ENCODE measurements around the gene GPALPP1. TPM values are rescaled to one million over a fixed set of nuclear protein-coding genes. Genes with fewer than 3 reads are reported as not detected.

The GPALPP1 gene
- total and polyA plus RNA-seq, 2 of the 4 experiments (the other 2 are of a cell fraction) = 10.6 to 12.5 TPM

GRCh38 chr13:45015300-45015699 lies 26.0 kb downstream of the GPALPP1 start:
- Histone ChIP-seq H4K91ac (ENCODE audit: insufficient read depth, low read depth, low read length) (no peak overlapping the region), H3K9ac (ENCODE audit: low read depth, low read length) (no peak overlapping the region), H3K9me1 (ENCODE audit: insufficient read depth, low read length) (peaks cover 3% of the 10 kb centered on the region; the same call in 1 of the 2 replicates), H3K23ac (ENCODE audit: low read depth, low read length) (no peak overlapping the region), H2BK120ac (ENCODE audit: low read depth, low read length) (no peak overlapping the region), H3K4me1 (ENCODE audit: control insufficient read depth, insufficient read depth, low read length) (peaks cover 6% of the 10 kb centered on the region), H4K8ac (ENCODE audit: low read depth in 2 of 2, low read length in 2 of 2) (peak overlapping the region in 1 of 2 experiments; percentile 45; a peak in 1 of 4 replicates), H4K5ac (ENCODE audit: low read depth, low read length) (peak overlapping the region; percentile 65; the same call in 1 of the 2 replicates), H2AK9ac (replicated peaks; ENCODE audit: low read depth, low read length, poor library complexity) (no peak overlapping the region), H3K79me1 (ENCODE audit: low read depth in 1 of 2, low read length in 2 of 2) (peaks cover 2 to 7% of the 10 kb centered on the region in 2 experiments; a peak in 2 of 4 replicates), H2BK5ac (ENCODE audit: low read depth, low read length, poor library complexity, severe bottlenecking) (no peak overlapping the region), H3K27ac (ENCODE audit: insufficient read depth, low read length) (no peak overlapping the region), H4K20me1 (ENCODE audit: insufficient read depth, low read length) (no peaks in the 10 kb centered on the region; the same call in 1 of the 2 replicates), H2BK15ac (ENCODE audit: low read depth, low read length) (peak overlapping the region; percentile 4; the same call in 1 of the 3 replicates), H2AFZ (replicated peaks; ENCODE audit: low read length, poor library complexity) (no peak overlapping the region), H3K27me3 (ENCODE audit: control insufficient read depth, insufficient read depth, low read length) (no peaks in the 10 kb centered on the region), H3K36me3 (ENCODE audit: control insufficient read depth, insufficient read depth, low read length) (peaks cover 19% of the 10 kb centered on the region), H2AK5ac (ENCODE audit: low read depth, low read length) (no peak overlapping the region), H3K4ac (ENCODE audit: low read depth, low read length) (no peak overlapping the region), H3K4me2 (ENCODE audit: low read depth, low read length) (no peak overlapping the region), H3K18ac (ENCODE audit: low read depth, low read length) (peak overlapping the region; percentile 33; the same call in 1 of the 2 replicates), H3K14ac (replicated peaks; ENCODE audit: low read depth, low read length) (no peak overlapping the region), H2BK20ac (ENCODE audit: low read depth, low read length) (no peak overlapping the region), H3K56ac (ENCODE audit: extremely low read depth, insufficient read depth, low read length) (no peak overlapping the region), H3K9me3 (ENCODE audit: control insufficient read depth, insufficient read depth, low read length) (no peaks in the 10 kb centered on the region), H3K4me3 (ENCODE audit: insufficient read depth, low read depth, low read length) (no peak overlapping the region)
- 80% methylated on average over 1 of the region's 2 CpGs; no CpG with 5 or more reads in 1 of the 2 experiments for WGBS, 2 experiments (ENCODE audit: extremely low coverage in 2 of 2, insufficient read length in 1 of 2)
- in situ Hi-C loops (cut with MboI; ENCODE audit: low sequenced_read_pairs) (no loop called here), intact Hi-C loops (cut with micrococcal nuclease) (no loop called here), dilution Hi-C loops (cut with HindIII; ENCODE audit: low sequenced_read_pairs, unreplicated experiment) (no loop called here)
- ATAC-seq (ENCODE audit: low read depth) (no peak), DNase-seq (peak; percentile 73)
- ChIA-PET CTCF (no interaction called here), POLR2A (ENCODE audit: unreplicated experiment) (no interaction called here)
- BruUV-seq (replicated peaks) = no TSS peak
- TF ChIP-seq RCOR1 (IDR thresholded peaks at IDR 0.05; ENCODE audit: insufficient replicate concordance, low read length) = no peak
- no peak for TF ChIP-seq ELK1 (IDR thresholded peaks at IDR 0.05; ENCODE audit: borderline replicate concordance, low read depth, low read length)
- no peak for TF ChIP-seq MXI1 (IDR thresholded peaks at IDR 0.05; ENCODE audit: borderline replicate concordance, low read depth, low read length)
- no peak for TF ChIP-seq CHD1 (IDR thresholded peaks at IDR 0.05; ENCODE audit: low read depth, low read length)
- TF ChIP-seq RFX5 (IDR thresholded peaks at IDR 0.05; ENCODE audit: low read depth, low read length) = no peak

Data from IMR-90 (cell line).